Ovary (tissue), 3 donors: ENCODE measurements around the gene ITPK1.

Experiments
- CTCF ChIP-seq, 3 donors: fragments of 450-650 bp in 2 of 3; fragments of 200-600 bp in 1 of 3; IDR thresholded peaks; one replicate each; pipeline versions ENCODE4 v1.5.1 to v1.8.0; 2016 to 2022; ENCODE audit warnings: antibody characterized with exemption in 3 of 3, mild to moderate bottlenecking in 1 of 3
- POLR2A ChIP-seq: fragments of 450-650 bp; IDR thresholded peaks from one replicate; pipeline ENCODE4 v1.6.1; 2017; ENCODE audit warnings: antibody characterized with exemption, mild to moderate bottlenecking, moderate library complexity
- donor health status: DM: no; HTN: no; CAD: no.

GRCh38 chr14:93018366-93018765, 97.4 kb downstream of the ITPK1 start:
- TF ChIP-seq CTCF (IDR thresholded peaks at IDR 0.05): no peak
- no peak for TF ChIP-seq POLR2A
